Hematopoietic multipotent progenitor cell treated with erythropoietin and hydrocortisone succinate and interleukin-3 and kit ligand, for 17 days (in vitro differentiated cells): Measurements from ENCODE around the gene HASPIN.

Experiments used
- DNase-seq: peaks from one replicate; pipeline ENCODE4 v3.0.0-alpha.2; 2015; ENCODE audit warnings: low spot score

The HASPIN gene

DNA sequence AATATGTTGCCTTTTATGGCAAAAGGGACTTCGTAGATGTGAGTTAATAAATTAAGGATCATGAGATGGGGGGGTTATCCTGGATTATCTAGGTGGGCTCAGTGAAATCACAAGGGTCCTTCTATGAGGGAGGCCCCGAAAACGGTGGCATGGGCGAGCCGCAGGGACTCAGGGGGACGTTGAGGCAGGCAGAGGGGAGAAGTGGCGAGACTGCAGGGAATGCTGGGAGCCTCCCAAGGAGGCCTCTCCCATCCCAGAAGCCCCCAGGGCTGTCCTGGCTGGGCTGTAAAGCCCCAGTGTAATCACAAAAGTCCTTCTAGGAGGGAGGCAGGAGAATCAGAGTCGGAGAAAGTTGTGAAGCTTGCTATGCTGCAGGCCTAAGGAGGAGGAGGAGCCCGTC lies 42.3 kb downstream of the HASPIN start:
- no peak for DNase-seq

DNA sequence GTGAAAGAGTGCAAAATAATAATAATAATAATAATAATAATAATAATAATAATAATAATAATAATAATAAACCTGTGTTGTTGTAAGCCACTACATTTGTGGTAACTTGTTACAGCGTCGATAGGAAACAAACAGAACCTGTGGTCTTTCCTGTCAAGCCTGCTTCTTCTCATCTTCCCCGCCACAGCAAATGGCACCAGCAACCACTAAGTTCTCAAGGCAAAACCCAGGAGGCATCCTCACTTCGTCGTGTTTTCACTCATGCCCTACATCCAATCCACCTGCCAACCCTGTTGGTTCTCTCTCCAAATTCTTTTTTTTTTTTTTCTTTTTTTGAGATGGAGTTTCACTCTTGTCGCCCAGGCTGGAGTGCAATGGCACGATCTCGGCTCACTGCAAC lies 43.1 kb downstream of the HASPIN start:
- DNase-seq, result no peak

- no peak for DNase-seq
Observed at GRCh38 chr17:3768341-3768740, 44.6 kb downstream of the HASPIN start.

GRCh38 chr17:3768769-3769168 lies 45.1 kb downstream of the HASPIN start:
- DNase-seq, result no peak

- no peak for DNase-seq
Observed at GRCh38 chr17:3770466-3770865, 46.8 kb downstream of the HASPIN start.

- no peak for DNase-seq
Observed at GRCh38 chr17:3771140-3771539, 47.4 kb downstream of the HASPIN start.

- no peak for DNase-seq
Observed at GRCh38 chr17:3772764-3773163, 49.1 kb downstream of the HASPIN start.

DNA sequence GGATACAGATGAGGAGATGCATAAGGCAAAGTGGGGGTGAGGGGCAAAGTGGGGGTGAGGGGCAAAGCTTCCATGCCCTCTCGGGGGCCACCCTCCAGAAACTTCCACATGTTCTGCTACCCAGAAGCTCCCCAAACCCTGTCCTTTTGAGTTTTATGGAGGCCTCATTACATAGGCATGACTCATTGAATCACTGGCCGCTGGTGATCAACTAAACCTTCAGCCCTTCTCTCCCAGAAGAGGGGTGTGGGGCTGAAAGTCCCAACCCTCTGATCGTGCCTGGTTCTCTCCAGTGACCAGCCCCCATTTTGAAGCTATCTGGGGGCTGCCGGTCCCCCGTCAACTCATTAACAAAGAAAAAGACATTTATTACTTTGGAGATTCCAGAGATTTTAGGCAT lies 49.8 kb downstream of the HASPIN start:
- DNase-seq, result no peak

- no peak for DNase-seq
Observed at GRCh38 chr17:3773966-3774365, 50.3 kb downstream of the HASPIN start.
